Smooth muscle cell (in vitro differentiated cells): Measurements from ENCODE around the gene FBLN7. TPM values are rescaled to one million over a fixed set of nuclear protein-coding genes. Genes with fewer than 3 reads are reported as not detected.

Experiments used
- DNase-seq: peaks from one replicate; lab custom pipeline; 2025; ENCODE audit not compliant: unreplicated experiment; lab: John Stamatoyannopoulos, UW
- H2AFZ ChIP-seq: fragments of 200-600 bp; sonication (generic); 2 replicates; pipeline ENCODE4 v1.6.0; 2016; ENCODE audit warnings: antibody characterized with exemption, low read depth, mild to moderate bottlenecking
- H3F3A ChIP-seq: fragments of 200-600 bp; sonication (generic); 2 replicates; pipeline ENCODE4 v1.6.0; 2017; ENCODE audit warnings: antibody characterized with exemption, low read depth
- H3K27ac ChIP-seq: fragments of 200-600 bp; sonication (generic); 2 replicates; pipeline ENCODE4 v1.5.1; 2016; ENCODE audit warnings: low read depth, mild to moderate bottlenecking
- H3K27me3 ChIP-seq: fragments of 200-600 bp; sonication (generic); 2 replicates; pipeline ENCODE4 v1.6.1; 2016; ENCODE audit warnings: low read depth, mild to moderate bottlenecking
- H3K36me3 ChIP-seq: fragments of 200-600 bp; sonication (generic); 2 replicates; pipeline ENCODE4 v1.5.1; 2016; ENCODE audit warnings: low read depth
- H3K4me1 ChIP-seq: fragments of 200-600 bp; sonication (generic); 2 replicates; pipeline ENCODE4 v1.5.1; 2016; ENCODE audit warnings: low read depth
- H3K4me2 ChIP-seq: fragments of 200-600 bp; sonication (generic); 2 replicates; pipeline ENCODE4 v1.6.0; 2016; ENCODE audit warnings: mild to moderate bottlenecking
- H3K4me3 ChIP-seq: fragments of 200-600 bp; sonication (generic); 2 replicates; pipeline ENCODE4 v1.5.1; 2016; ENCODE audit warnings: mild to moderate bottlenecking
- H3K79me2 ChIP-seq: fragments of 200-600 bp; sonication (generic); 2 replicates; pipeline ENCODE4 v1.6.0; 2016; ENCODE audit warnings: low read depth, mild to moderate bottlenecking
- H3K9ac ChIP-seq: fragments of 200-600 bp; sonication (generic); 2 replicates; pipeline ENCODE4 v1.6.0; 2016; ENCODE audit warnings: low read depth
- H3K9me3 ChIP-seq: fragments of 200-600 bp; sonication (generic); replicated peaks from 2 replicates; pipeline ENCODE4 v1.5.1; 2016; ENCODE audit warnings: low read depth
- H4K20me1 ChIP-seq: fragments of 200-600 bp; sonication (generic); 2 replicates; pipeline ENCODE4 v1.6.0; 2016; ENCODE audit warnings: low read depth
- CTCF ChIP-seq: fragments of 200-600 bp; sonication (generic); IDR thresholded peaks from 2 replicates; pipeline ENCODE4 v1.5.1; 2017; ENCODE audit warnings: borderline replicate concordance, mild to moderate bottlenecking, antibody characterized with exemption; ENCODE audit not compliant: insufficient read depth, poor library complexity, severe bottlenecking
- WGBS: methylation state at CpG from one replicate; pipeline ENCODE4 v1.1.7; 2016; ENCODE audit warnings: low lambda C conversion rate; 5-methylcytosine and 5-hydroxymethylcytosine counted together
- polyA plus RNA-seq: library from polyadenylated mRNA; unstranded; fragments of >200 nt; fragmentation: Nextera tagmentation; extraction: Ambion mirVana; gene quantifications from 2 replicates; pipeline ENCODE4 v1.2.1, GENCODE V29; 2016
- total RNA-seq: library from RNA; depleted of rRNA; stranded (reverse); fragments of >200 nt; gene quantifications from 2 replicates; pipeline ENCODE4 v1.2.3, GENCODE V29; 2014

Gene FBLN7
- total and polyA plus RNA-seq, 2 experiments from 2014 or later: 1.1 to 2.7 TPM

- no peaks in the 10 kb centered on the region for H3K4me1 ChIP-seq
- no peaks in the 10 kb centered on the region for H3F3A ChIP-seq
- no peaks in the 10 kb centered on the region for H3K36me3 ChIP-seq
- no peaks in the 10 kb centered on the region for H3K9me3 ChIP-seq
- WGBS: 94% methylated on average over 31 of the region's 31 CpGs
- H4K20me1 ChIP-seq: no peaks in the 10 kb centered on the region
- H3K79me2 ChIP-seq: no peaks in the 10 kb centered on the region
- no peak overlapping the region for H3K4me3 ChIP-seq
- H3K27ac ChIP-seq: no peak overlapping the region
- H2AFZ ChIP-seq: no peak overlapping the region
- DNase-seq: no peak
- no peak overlapping the region for H3K4me2 ChIP-seq
- H3K27me3 ChIP-seq: peaks cover 11% of the 10 kb centered on the region
- TF ChIP-seq CTCF: no peak
- H3K9ac ChIP-seq: no peak overlapping the region
Measured at GRCh38 chr2:112187046-112187715, 49.0 kb downstream of the FBLN7 start.

DNA sequence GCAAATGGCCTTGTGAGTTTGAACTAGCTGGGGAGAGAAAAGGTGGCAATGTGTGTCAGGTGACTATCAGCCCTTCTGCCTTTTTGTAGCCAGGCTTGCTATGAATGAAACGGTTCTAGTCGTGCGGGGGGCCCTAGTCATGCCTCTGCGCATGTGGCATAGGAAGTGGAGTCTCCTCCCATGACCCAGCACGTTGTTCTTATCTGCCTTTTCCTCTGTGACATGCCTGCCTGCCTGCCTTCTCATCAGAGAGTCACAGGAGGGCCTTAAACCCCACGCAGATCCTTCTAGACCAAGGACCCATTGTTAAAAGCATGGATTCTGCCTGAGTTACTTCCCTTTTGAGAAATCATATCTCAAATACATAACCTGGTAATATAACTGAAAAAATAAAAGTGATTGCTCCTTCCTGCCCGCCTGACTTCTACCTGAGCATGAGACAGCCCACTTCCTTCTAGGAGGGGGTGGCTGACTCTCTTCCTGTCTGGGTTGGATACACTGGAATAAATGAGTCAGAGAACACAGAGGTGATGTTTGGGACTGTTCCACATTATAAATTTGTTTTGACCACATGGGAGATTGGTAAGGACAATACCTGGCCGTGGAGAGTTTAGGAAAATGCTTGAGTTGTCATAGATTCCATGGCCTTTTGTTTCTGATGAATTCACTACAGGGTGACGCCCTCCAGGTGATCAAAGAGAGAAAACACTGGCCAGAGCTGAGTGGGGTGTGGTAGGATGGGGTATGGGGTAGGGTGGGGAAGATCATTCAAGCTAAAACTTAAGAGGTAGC is 49.8 kb downstream of the FBLN7 start:
- H2AFZ ChIP-seq: no peak overlapping the region
- 83% methylated on average over 9 of the region's 9 CpGs for WGBS
- no peak for DNase-seq

GRCh38 chr2:112189001-112189556 is 50.9 kb downstream of the FBLN7 start:
- no peak overlapping the region for H3K9ac ChIP-seq
- no peaks in the 10 kb centered on the region for H3K27me3 ChIP-seq
- no peak overlapping the region for H3K4me2 ChIP-seq
- H2AFZ ChIP-seq: no peak overlapping the region
- no peak for TF ChIP-seq CTCF
- no peaks in the 10 kb centered on the region for H4K20me1 ChIP-seq
- DNase-seq: no peak
- H3K27ac ChIP-seq: no peak overlapping the region
- H3K4me3 ChIP-seq: no peak overlapping the region
- H3F3A ChIP-seq: no peaks in the 10 kb centered on the region
- WGBS: 90% methylated on average over 3 of the region's 3 CpGs
- no peaks in the 10 kb centered on the region for H3K36me3 ChIP-seq
- no peaks in the 10 kb centered on the region for H3K4me1 ChIP-seq
- no peaks in the 10 kb centered on the region for H3K9me3 ChIP-seq
- no peaks in the 10 kb centered on the region for H3K79me2 ChIP-seq

More for the DNA sequence above, 49.8 kb downstream of the FBLN7 start:
- Histone ChIP-seq H3K27ac (no peak overlapping the region), H3K4me1 (no peaks in the 10 kb centered on the region), H4K20me1 (no peaks in the 10 kb centered on the region), H3K27me3 (peaks cover 3% of the 10 kb centered on the region), H3K79me2 (no peaks in the 10 kb centered on the region), H3K9me3 (no peaks in the 10 kb centered on the region), H3F3A (no peaks in the 10 kb centered on the region), H3K9ac (no peak overlapping the region), H3K36me3 (no peaks in the 10 kb centered on the region), H3K4me3 (no peak overlapping the region), H3K4me2 (no peak overlapping the region)
- TF ChIP-seq CTCF: no peak
